Epithelial cell of proximal tubule (primary cell): ENCODE data around the gene C22orf23. TPM values are rescaled to one million over a fixed set of nuclear protein-coding genes. Genes with fewer than 3 reads are reported as not detected.

ENCODE experiments used
- DNase-seq: peaks from one replicate; pipeline ENCODE4 v3.0.0-alpha.2; 2011; ENCODE audit warnings: low read depth
- H3K4me3 ChIP-seq: 2 replicates; pipeline ENCODE4 v1.5.1; 2011; ENCODE audit warnings: low read depth, mild to moderate bottlenecking, low read length
- CTCF ChIP-seq: conservative IDR thresholded peaks from 2 replicates; pipeline ENCODE4 v1.5.1; 2012; ENCODE audit warnings: low read depth, mild to moderate bottlenecking, low read length
- total RNA-seq: library from RNA; depleted of rRNA; stranded (reverse); fragments of >200 nt; gene quantifications from 2 replicates; pipeline ENCODE4 v1.2.3, GENCODE V29; 2015

The C22orf23 gene
- total RNA-seq, 1 donor from 2014 or later, result not detected

DNA sequence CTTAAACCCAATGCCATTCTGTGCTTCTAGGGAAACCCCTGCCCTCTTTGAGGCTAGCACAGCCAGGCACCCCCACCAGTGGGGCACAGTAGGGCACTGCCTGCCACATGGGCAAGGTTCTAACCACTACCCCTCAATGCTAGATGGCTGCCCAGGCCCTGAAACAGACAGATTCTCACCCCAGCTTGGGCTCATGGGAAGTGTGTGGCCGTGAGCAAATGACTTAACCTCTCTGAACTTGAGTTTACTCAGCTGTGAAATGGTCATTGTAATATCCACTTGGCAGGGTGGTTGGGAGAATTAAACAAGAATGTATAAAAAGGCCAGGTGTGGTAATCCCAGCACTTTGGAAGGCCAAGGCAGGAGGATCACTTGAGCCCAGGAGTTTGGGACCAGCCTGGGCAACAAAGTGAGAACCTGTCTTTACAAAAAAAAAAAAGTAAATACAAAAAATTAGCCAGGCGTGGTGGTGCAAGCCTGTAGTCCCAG, 22.4 kb downstream of the C22orf23 start:
- DNase-seq, result no peak
- TF ChIP-seq CTCF, result no peak
- H3K4me3 ChIP-seq, result no peak overlapping the region

DNA sequence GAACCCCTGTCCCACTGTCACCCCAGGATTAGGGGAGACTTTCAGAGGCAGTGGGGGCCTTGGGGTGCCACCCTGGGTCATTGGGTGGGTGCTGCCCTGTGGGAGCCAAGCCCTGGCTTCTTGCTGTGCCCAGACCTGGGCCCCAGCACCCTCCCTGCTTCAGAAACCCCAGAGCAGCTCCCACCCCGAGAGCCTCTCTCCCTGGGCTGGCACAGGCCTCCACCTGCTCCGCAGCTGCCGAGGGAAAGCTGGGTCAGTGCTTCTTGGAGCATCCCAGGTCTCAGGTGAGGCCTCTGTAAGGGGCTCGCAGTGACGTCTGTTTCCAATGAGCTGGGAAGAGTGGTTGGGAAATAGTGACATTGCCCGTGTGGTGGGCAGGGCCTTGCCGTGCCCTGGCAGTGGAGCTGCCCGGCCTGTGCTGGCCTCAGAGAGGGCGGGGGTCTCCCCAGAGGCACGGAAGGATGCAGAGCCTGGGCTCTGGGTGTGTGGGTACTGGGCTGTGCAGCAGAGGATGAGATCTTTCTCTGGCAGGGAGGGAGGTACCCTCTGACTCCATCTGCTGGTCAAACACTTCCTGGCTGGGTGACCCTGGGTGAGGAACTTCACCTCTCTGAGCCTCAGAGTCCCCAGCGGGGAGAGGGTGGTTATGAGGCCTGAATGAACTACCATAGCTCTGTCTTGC, 23.0 kb downstream of the C22orf23 start:
- H3K4me3 ChIP-seq, result no peak overlapping the region
- DNase-seq, result no peak
- TF ChIP-seq CTCF, result peak; percentile 62

DNA sequence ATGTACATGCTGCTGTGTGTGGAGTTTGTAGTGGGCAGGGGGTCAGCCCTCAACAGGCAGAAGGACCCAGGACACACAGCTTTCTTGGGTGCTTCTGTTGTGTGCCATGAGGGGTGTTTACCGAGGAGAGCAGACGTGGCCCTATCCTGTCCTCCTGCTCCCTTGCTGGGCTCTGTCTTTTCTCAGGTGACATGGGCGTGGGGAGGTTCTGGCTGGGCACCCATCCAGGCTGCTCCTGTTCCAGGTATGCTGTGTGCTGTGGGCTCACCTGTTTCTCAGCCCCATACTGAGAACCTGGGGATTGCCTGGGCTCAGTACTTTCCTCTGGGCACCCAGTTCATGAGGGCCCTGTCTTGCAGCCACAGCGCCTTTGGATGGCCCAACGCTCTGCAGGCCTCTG, 24.0 kb downstream of the C22orf23 start:
- TF ChIP-seq CTCF, result no peak
- DNase-seq, result no peak
- H3K4me3 ChIP-seq, result no peak overlapping the region

DNA sequence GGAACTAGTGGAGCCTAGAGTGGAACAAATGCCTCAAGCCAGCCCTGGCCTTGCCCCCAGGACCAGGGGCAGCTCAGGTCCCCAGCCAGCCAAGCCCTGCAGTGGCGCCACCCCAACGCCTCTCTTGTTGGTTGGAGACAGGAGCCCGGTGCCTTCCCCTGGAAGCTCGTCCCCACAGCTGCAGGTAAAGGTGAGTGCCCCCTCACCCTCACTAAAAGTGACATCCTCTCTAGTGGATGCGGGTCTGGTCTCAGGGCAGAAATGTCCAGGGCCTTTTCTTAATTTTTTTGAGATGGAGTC, 25.8 kb downstream of the C22orf23 start:
- no peak for TF ChIP-seq CTCF
- H3K4me3 ChIP-seq, result no peak overlapping the region
- DNase-seq, result no peak

- TF ChIP-seq CTCF, result no peak
- DNase-seq, result no peak
- no peak overlapping the region for H3K4me3 ChIP-seq
Measured at GRCh38 chr22:37926771-37927636, 26.4 kb downstream of the C22orf23 start.

GRCh38 chr22:37926358-37926757, 27.0 kb downstream of the C22orf23 start:
- no peak overlapping the region for H3K4me3 ChIP-seq
- no peak for DNase-seq
- TF ChIP-seq CTCF, result no peak
